OCI-LY1 (cell line): Measurements from ENCODE around the gene TEAD4.

ENCODE experiments used
- H2AFZ ChIP-seq: fragments of 200-600 bp; sonication (generic), shearing (Covaris generic); 2 replicates; pipeline ENCODE4 v1.6.0; 2014; ENCODE audit warnings: antibody characterized with exemption, mild to moderate bottlenecking, low read length
- H3F3A ChIP-seq: fragments of 200-600 bp; sonication (generic), shearing (Covaris generic); 2 replicates; pipeline ENCODE4 v1.6.0; 2014; ENCODE audit warnings: mild to moderate bottlenecking, antibody characterized with exemption, low read length, moderate library complexity; ENCODE audit not compliant: insufficient read depth
- H3K27ac ChIP-seq: fragments of 200-600 bp; sonication (generic); 2 replicates; pipeline ENCODE4 v1.5.1; 2014; ENCODE audit warnings: low read length, mixed run types, mild to moderate bottlenecking, low read depth; ENCODE audit not compliant: poor library complexity, severe bottlenecking
- H3K27me3 ChIP-seq: fragments of 200-600 bp; sonication (generic); 2 replicates; pipeline ENCODE4 v1.6.0; 2014; ENCODE audit warnings: antibody characterized with exemption, mild to moderate bottlenecking, low read length, moderate library complexity; ENCODE audit not compliant: insufficient read depth
- H3K36me3 ChIP-seq: fragments of 200-600 bp; sonication (generic); 2 replicates; pipeline ENCODE4 v1.6.1; 2014; ENCODE audit warnings: mild to moderate bottlenecking, antibody characterized with exemption, low read length, moderate library complexity, mixed read lengths; ENCODE audit not compliant: insufficient read depth
- H3K4me1 ChIP-seq: fragments of 200-600 bp; sonication (generic); 2 replicates; pipeline ENCODE4 v1.5.1; 2014; ENCODE audit warnings: mild to moderate bottlenecking, low read length, moderate library complexity; ENCODE audit not compliant: insufficient read depth, severe bottlenecking
- H3K4me2 ChIP-seq: fragments of 200-600 bp; sonication (generic), shearing (Covaris generic); 2 replicates; pipeline ENCODE4 v1.6.1; 2014; ENCODE audit warnings: low read length
- H3K4me3 ChIP-seq: fragments of 200-600 bp; sonication (generic); 2 replicates; pipeline ENCODE4 v1.5.1; 2014; ENCODE audit warnings: low read length, low read depth, mild to moderate bottlenecking, mixed read lengths; ENCODE audit not compliant: poor library complexity, severe bottlenecking
- H3K79me2 ChIP-seq: fragments of 200-600 bp; shearing (Covaris generic); 2 replicates; pipeline ENCODE4 v1.6.1; 2016; ENCODE audit warnings: mixed run types, low read length, mixed read lengths; ENCODE audit not compliant: insufficient read depth
- H3K9ac ChIP-seq: fragments of 200-600 bp; sonication (generic), shearing (Covaris generic); 2 replicates; pipeline ENCODE4 v1.6.1; 2014; ENCODE audit warnings: mild to moderate bottlenecking, low read length, mixed read lengths
- H3K9me2 ChIP-seq: fragments of 200-600 bp; sonication (generic), shearing (Covaris generic); 2 replicates; pipeline ENCODE4 v1.6.1; 2014; ENCODE audit warnings: low read depth, mild to moderate bottlenecking, low read length, mixed read lengths
- H3K9me3 ChIP-seq: fragments of 200-600 bp; shearing (Covaris generic); 2 replicates; pipeline ENCODE4 v1.6.1; 2014; ENCODE audit warnings: low read length, mixed read lengths
- H4K20me1 ChIP-seq: fragments of 200-600 bp; sonication (generic), shearing (Covaris generic); 2 replicates; pipeline ENCODE4 v1.6.0; 2016; ENCODE audit warnings: mild to moderate bottlenecking, low read length; ENCODE audit not compliant: insufficient read depth
- EZH2 ChIP-seq: fragments of 200-600 bp; sonication (generic), shearing (Covaris generic); IDR thresholded peaks from 2 replicates; pipeline ENCODE4 v1.8.0; 2017; ENCODE audit warnings: borderline replicate concordance, mixed run types, mild to moderate bottlenecking, antibody characterized with exemption, low read length, moderate library complexity, mixed read lengths
- TF ChIP-seq, protein P1 (sequence below): fragments of 200-600 bp; sonication (generic), shearing (Covaris generic); IDR thresholded peaks from 2 replicates; pipeline ENCODE4 v1.5.1; 2017; ENCODE audit warnings: mild to moderate bottlenecking, antibody characterized with exemption, low read length, moderate library complexity, mixed read lengths

Gene TEAD4

DNA sequence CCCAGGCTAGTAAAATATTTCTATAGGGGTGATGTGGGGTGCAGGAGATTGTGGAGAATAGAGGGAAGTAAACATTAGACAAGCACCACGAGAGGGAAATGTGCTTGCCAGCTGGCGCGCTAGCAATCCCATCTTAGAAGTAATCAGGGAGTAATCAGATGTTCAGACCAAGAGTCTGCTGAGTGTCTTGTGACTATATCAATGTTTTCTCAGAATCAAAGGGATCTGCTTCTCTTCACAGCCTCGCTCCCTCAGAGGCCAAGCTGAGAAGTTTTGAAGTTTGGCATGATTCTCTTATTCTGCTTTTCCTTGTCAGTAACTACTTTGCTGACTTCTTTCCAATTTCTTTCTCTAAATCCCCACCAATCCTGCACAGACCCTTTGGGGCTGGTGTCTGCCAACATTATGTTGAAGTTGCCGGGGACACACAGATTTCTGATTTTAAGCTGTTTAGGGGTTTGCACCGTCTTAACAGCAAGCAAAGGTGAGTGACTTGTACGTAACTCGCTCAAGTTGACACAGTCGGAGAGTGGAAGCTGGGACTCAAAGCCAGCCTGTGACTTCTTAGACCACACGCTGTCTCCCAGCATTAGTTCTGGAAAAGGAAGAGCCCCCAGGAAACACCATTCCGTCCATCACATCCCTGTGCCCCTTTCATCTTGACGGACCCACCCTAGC lies 96.0 kb downstream of the TEAD4 start:
- H4K20me1 ChIP-seq: no peaks in the 10 kb centered on the region
- H2AFZ ChIP-seq: no peak overlapping the region
- no peaks in the 10 kb centered on the region for H3K9me2 ChIP-seq
- no peaks in the 10 kb centered on the region for H3K36me3 ChIP-seq
- H3K9me3 ChIP-seq: no peaks in the 10 kb centered on the region
- H3K4me3 ChIP-seq: no peak overlapping the region
- TF ChIP-seq EZH2: no peak
- TF ChIP-seq, protein P1, sequence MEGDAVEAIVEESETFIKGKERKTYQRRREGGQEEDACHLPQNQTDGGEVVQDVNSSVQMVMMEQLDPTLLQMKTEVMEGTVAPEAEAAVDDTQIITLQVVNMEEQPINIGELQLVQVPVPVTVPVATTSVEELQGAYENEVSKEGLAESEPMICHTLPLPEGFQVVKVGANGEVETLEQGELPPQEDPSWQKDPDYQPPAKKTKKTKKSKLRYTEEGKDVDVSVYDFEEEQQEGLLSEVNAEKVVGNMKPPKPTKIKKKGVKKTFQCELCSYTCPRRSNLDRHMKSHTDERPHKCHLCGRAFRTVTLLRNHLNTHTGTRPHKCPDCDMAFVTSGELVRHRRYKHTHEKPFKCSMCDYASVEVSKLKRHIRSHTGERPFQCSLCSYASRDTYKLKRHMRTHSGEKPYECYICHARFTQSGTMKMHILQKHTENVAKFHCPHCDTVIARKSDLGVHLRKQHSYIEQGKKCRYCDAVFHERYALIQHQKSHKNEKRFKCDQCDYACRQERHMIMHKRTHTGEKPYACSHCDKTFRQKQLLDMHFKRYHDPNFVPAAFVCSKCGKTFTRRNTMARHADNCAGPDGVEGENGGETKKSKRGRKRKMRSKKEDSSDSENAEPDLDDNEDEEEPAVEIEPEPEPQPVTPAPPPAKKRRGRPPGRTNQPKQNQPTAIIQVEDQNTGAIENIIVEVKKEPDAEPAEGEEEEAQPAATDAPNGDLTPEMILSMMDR: no peak
- H3K27me3 ChIP-seq: peaks cover 6% of the 10 kb centered on the region; the same call in 1 of the 2 replicates
- H3F3A ChIP-seq: no peaks in the 10 kb centered on the region
- H3K27ac ChIP-seq: no peak overlapping the region
- no peaks in the 10 kb centered on the region for H3K79me2 ChIP-seq
- H3K9ac ChIP-seq: no peak overlapping the region
- no peaks in the 10 kb centered on the region for H3K4me1 ChIP-seq
- no peak overlapping the region for H3K4me2 ChIP-seq

DNA sequence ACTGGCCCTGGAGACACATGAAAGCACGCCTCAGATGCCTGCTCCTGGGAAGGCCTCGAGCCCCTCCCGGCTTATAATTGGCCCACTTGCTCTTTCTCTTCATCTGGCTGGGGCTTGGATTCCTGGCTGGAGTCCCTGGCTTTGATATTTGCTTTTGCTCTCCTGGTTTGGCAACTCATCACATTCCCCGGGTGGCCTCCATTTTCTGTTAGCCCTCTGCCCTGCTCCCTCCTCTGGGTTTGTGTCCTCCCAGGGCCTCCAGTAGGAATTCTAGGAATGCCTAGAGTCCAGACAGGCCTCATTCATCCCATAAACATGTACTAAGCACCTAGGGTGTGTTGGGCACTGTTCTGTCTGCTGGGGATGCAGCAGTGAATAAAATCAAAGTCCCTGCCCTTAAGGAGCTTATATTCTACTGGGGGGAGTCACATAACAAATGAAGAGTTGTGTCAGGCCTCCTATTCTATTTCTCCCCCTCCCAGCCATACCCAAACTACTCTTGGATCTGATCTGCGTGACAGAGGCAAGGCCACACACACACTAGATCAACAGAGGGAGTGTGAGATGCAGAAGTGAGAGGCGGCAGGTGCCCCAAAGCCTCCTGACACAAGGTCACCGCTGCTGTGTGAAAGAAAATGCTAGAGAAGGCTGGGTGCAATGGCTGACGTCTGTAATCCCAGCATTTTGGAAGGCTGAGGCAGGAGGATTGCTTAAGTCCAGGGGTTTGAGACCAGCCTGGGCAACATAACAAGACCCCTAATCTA lies 96.7 kb downstream of the TEAD4 start:
- Histone ChIP-seq H3K36me3 (no peaks in the 10 kb centered on the region), H3K4me3 (no peak overlapping the region), H3K9ac (no peak overlapping the region), H3K9me2 (no peaks in the 10 kb centered on the region), H3K27me3 (peaks cover 6% of the 10 kb centered on the region; the same call in 1 of the 2 replicates), H3K9me3 (no peaks in the 10 kb centered on the region), H3K4me1 (no peaks in the 10 kb centered on the region), H3K27ac (no peak overlapping the region), H3K79me2 (no peaks in the 10 kb centered on the region), H2AFZ (no peak overlapping the region), H3K4me2 (no peak overlapping the region), H3F3A (no peaks in the 10 kb centered on the region), H4K20me1 (no peaks in the 10 kb centered on the region)
- no peak for TF ChIP-seq EZH2
- TF ChIP-seq, protein P1: no peak

DNA sequence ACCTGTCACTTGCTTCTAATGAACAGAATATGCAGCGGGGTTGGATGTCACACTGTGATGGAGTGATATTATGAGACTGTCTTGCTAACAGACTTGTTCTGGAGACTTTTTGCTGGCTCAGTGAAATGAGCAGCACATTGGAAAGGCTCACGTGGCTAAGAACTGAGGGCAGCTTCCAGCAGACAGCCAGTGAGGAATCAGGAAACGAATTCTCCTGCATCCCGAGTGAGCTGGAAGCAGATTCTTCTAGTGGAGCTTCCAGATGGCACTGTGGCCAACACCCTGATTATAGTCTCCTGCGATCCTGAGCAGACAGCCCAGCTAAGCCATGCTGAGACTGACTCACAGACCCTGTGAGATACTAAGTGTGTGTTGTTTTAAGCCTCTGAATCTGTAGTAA lies 101.9 kb downstream of the TEAD4 start:
- H3F3A ChIP-seq: no peaks in the 10 kb centered on the region
- H3K27ac ChIP-seq: no peak overlapping the region
- H3K36me3 ChIP-seq: no peaks in the 10 kb centered on the region; the same call in 1 of the 2 replicates
- H3K4me1 ChIP-seq: no peaks in the 10 kb centered on the region
- H3K9me2 ChIP-seq: no peaks in the 10 kb centered on the region
- TF ChIP-seq EZH2: no peak
- TF ChIP-seq, protein P1: no peak
- peaks cover 8% of the 10 kb centered on the region; the same call in 1 of the 2 replicates for H3K27me3 ChIP-seq
- no peak overlapping the region for H3K4me2 ChIP-seq
- 0 out of 2 replicates have a peak, but pooled peaks cover 5% of the 10 kb centered on the region for H3K9me3 ChIP-seq
- no peak overlapping the region for H3K4me3 ChIP-seq
- no peak overlapping the region for H3K9ac ChIP-seq
- H3K79me2 ChIP-seq: no peaks in the 10 kb centered on the region
- no peaks in the 10 kb centered on the region for H4K20me1 ChIP-seq
- no peak overlapping the region for H2AFZ ChIP-seq
